Psoas muscle (tissue), 8 donors: ENCODE measurements around the gene PIGW. TPM values are rescaled to one million over a fixed set of nuclear protein-coding genes. Genes with fewer than 3 reads are reported as not detected.

Experiments
- ATAC-seq, 4 donors: fragments of 200-7000 bp; cut with Tn5 transposase; one replicate each; pipeline ENCODE4 v1.9.1; 2020; ENCODE audit warnings: moderate library complexity in 3 of 4, mild to moderate bottlenecking in 2 of 4
- DNase-seq, 2 donors: peaks; one replicate each; pipeline ENCODE4 v3.0.0-alpha.2; 2020
- H3K27ac ChIP-seq: fragments of 200-600 bp; one replicate; pipeline ENCODE4 v1.8.0; 2022
- H3K27me3 ChIP-seq, 3 donors: fragments of 200-600 bp in 1 of 3; one replicate each; pipeline versions ENCODE4 v1.6.1 to v1.8.0; 2013 to 2022; ENCODE audit warnings: low read length in 2 of 3, mild to moderate bottlenecking in 2 of 3, moderate library complexity in 1 of 3; ENCODE audit not compliant: insufficient read depth in 3 of 3
- H3K36me3 ChIP-seq, 2 donors: fragments of 200-600 bp in 1 of 2; one replicate each; pipeline versions ENCODE4 v1.6.1 to v1.8.0; 2013 to 2022; ENCODE audit warnings: low read depth in 1 of 2, mild to moderate bottlenecking in 1 of 2, moderate library complexity in 1 of 2; ENCODE audit not compliant: insufficient read depth in 1 of 2
- H3K4me1 ChIP-seq: fragments of 200-600 bp; one replicate; pipeline ENCODE4 v1.8.0; 2022
- H3K4me3 ChIP-seq: fragments of 200-600 bp; one replicate; pipeline ENCODE4 v1.8.0; 2022; ENCODE audit warnings: mild to moderate bottlenecking
- H3K9me3 ChIP-seq: fragments of 200-600 bp; one replicate; pipeline ENCODE4 v1.8.0; 2022
- WGBS, 3 donors: extraction: QIAGEN DNeasy Blood & Tissue Kit; methylation state at CpG; one replicate each; pipeline versions ENCODE4 v1.1.6 to v1.1.7; 2013; 5-methylcytosine and 5-hydroxymethylcytosine counted together
- intact Hi-C, 2 donors: fragments of 100-400 bp; cut with DNase I; formaldehyde crosslinking; loops; one replicate each; pipeline versions ENCODE4 v1.11.0 to v1.14.2; 2022
- polyA plus RNA-seq, 3 donors: library from polyadenylated mRNA; stranded (reverse); fragments of 200-250 nt; gene quantifications; one replicate each; pipeline ENCODE4 v1.2.3, GENCODE V29; 2013
- total RNA-seq, 4 donors: library from RNA; stranded (reverse); fragmentation: NEBNext Ultra II Directional in 2 of 4; extraction: Animal tissue kit (Norgen Biotek cat#: 25700) in 2 of 4; gene quantifications; one replicate each; pipeline versions ENCODE4 v1.2.1 to v1.2.4, GENCODE V29; 2021 to 2023
- TF ChIP-seq, protein P1 (sequence below): fragments of 200-600 bp; IDR thresholded peaks from one replicate; pipeline ENCODE4 v1.8.0; 2022; ENCODE audit warnings: antibody characterized with exemption
- donor health status: healthy with polysubstance abuse.
- donor health status: DM: no; HTN: no; CAD: no; lungs with moderate emphysema.
- donor health status: Bipolar disorder and iron deficiency.
- donor health status: healthy.
- donor health status: DM: yes; HTN: yes; CAD: no.
- donor health status: DM: no; HTN: no; CAD: no.
- donor health status: DM: no; HTN: no; CAD: no.
- donor health status: DM: yes; HTN: yes; CAD: no.

PIGW gene
- total and polyA plus RNA-seq, 7 donors, result 5.5 to 18.0 (median 11.2) TPM

DNA sequence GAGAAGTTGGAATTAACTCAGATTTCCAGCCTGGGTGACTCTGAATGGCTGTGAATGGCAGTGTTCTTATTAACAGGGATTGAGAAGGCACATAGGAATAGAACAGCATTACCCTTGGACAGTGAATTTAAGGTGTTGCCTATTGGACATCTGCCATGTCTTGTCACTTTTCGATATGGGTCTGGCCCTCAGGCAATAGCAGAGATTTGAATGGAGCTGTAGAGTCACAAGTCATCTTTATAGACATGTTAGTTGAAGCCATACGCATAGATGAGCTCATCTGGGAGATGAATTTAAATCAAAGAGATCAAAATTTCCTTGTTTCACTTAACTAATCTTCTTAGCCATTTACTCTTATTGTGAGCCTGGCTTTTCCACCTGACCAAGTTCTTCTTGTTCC, 42.0 kb downstream of the PIGW start:
- 86 to 89% (median 89%) methylated on average over 2 of the region's 2 CpGs for WGBS, 3 donors
- TF ChIP-seq, protein P1, sequence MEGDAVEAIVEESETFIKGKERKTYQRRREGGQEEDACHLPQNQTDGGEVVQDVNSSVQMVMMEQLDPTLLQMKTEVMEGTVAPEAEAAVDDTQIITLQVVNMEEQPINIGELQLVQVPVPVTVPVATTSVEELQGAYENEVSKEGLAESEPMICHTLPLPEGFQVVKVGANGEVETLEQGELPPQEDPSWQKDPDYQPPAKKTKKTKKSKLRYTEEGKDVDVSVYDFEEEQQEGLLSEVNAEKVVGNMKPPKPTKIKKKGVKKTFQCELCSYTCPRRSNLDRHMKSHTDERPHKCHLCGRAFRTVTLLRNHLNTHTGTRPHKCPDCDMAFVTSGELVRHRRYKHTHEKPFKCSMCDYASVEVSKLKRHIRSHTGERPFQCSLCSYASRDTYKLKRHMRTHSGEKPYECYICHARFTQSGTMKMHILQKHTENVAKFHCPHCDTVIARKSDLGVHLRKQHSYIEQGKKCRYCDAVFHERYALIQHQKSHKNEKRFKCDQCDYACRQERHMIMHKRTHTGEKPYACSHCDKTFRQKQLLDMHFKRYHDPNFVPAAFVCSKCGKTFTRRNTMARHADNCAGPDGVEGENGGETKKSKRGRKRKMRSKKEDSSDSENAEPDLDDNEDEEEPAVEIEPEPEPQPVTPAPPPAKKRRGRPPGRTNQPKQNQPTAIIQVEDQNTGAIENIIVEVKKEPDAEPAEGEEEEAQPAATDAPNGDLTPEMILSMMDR, result no peak
- H3K27ac ChIP-seq, result no peak overlapping the region
- no peaks in the 10 kb centered on the region for H3K4me1 ChIP-seq
- H3K4me3 ChIP-seq, result no peak overlapping the region
- DNase-seq (no peak), ATAC-seq (no peak)
- no peaks in the 10 kb centered on the region for H3K9me3 ChIP-seq
- no peaks in the 10 kb centered on the region for H3K27me3 ChIP-seq
- intact Hi-C loops, result no loop called here
- H3K36me3 ChIP-seq, result peaks cover 9 to 86% of the 10 kb centered on the region in 2 donors

DNA sequence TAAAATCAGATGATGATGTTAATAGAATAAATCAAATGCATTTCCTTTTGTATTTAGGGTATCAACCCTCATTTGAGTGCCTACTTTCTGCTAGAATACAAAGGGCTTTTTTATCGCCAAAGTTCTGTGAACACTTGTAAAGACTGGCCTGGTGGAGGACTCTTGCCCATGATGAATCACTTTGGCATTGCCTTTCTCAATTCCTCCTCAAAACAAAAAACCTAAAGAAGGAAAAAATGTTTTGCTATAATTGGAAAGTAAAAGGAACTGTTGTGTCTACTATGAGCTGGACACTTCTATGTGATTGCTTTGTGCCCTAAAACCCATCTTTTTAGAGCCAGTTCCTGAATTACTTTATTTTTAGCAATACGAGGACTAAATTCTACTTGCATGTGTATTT, 43.9 kb downstream of the PIGW start:
- TF ChIP-seq, protein P1, result no peak
- Histone ChIP-seq H3K27ac (no peak overlapping the region), H3K4me3 (no peak overlapping the region), H3K27me3 (no peaks in the 10 kb centered on the region), H3K9me3 (no peaks in the 10 kb centered on the region), H3K4me1 (no peaks in the 10 kb centered on the region), H3K36me3 (peaks cover 9 to 86% of the 10 kb centered on the region in 2 donors)
- 88 to 91% (median 89%) methylated on average over 2 of the region's 2 CpGs for WGBS, 3 donors
- no peak for ATAC-seq
- intact Hi-C loops, result no loop called here
- no peak for DNase-seq

DNA sequence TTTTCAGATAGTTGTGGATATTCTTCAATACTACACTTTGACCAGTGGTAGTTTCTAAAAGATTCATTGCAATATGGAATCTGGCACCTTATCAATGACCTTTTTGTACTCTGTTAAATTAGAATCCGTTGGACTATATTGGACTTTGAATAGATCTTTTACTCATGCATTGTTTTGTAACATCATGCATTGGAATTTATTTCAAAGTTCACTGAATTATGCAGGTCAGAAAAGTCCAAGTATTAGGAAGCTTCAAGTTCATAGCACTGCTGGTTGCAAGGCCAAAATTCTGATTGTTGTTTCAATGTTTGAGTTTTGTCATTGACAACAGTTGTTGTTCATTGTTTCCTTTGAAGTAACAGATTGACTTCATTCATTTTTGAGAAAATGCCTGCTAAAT, 49.0 kb downstream of the PIGW start:
- TF ChIP-seq, protein P1, result no peak
- Histone ChIP-seq H3K4me3 (no peak overlapping the region), H3K36me3 (peaks cover 11 to 99% of the 10 kb centered on the region in 2 donors), H3K27ac (no peak overlapping the region), H3K27me3 (no peaks in the 10 kb centered on the region), H3K4me1 (no peaks in the 10 kb centered on the region), H3K9me3 (no peaks in the 10 kb centered on the region)
- intact Hi-C loops, result no loop called here
- 32 to 55% (median 53%) methylated on average over 1 of the region's 1 CpG for WGBS, 3 donors
- DNase-seq (no peak), ATAC-seq (no peak)

DNA sequence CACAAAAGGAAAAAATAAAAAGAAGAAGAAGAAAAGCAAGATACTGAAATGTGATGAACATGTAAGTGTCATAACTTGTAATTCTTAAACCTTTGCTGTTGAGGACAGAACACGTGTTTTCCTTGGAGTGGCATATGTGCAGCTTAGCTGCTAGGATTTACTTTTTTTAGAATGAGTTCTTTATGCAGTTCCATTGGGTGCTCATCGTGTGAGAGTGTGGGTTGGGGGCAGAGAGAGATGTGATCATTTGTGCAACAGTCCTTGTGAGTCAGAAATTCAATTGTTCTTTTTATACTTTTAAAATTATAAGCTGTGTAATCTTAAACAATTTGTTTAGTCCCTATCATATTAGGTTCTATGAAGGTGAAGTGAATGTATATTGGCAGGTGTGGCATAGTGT, 51.4 kb downstream of the PIGW start:
- no peaks in the 10 kb centered on the region for H3K4me1 ChIP-seq
- TF ChIP-seq, protein P1, result no peak
- peaks cover 10 to 97% of the 10 kb centered on the region in 2 donors for H3K36me3 ChIP-seq
- intact Hi-C loops, result no loop called here
- H3K4me3 ChIP-seq, result no peak overlapping the region
- no peak overlapping the region for H3K27ac ChIP-seq
- no peaks in the 10 kb centered on the region for H3K9me3 ChIP-seq
- DNase-seq (no peak), ATAC-seq (no peak)
- no peaks in the 10 kb centered on the region for H3K27me3 ChIP-seq
- WGBS, 3 donors, result 88 to 94% (median 93%) methylated on average over 2 of the region's 2 CpGs

Other genes with a start within 250 kb of the PIGW start
- not detected for gene TBC1D3G, start 211.1 kb upstream of the PIGW start, total RNA-seq
- 1 to 10 TPM in 1 of 3 donors, not detected in 2; 2.8 TPM for gene TBC1D3G, start 211.1 kb upstream of the PIGW start, polyA plus RNA-seq
- not detected for gene TBC1D3H, start 146.6 kb upstream of the PIGW start, total RNA-seq
- not detected for gene TBC1D3H, start 146.6 kb upstream of the PIGW start, polyA plus RNA-seq
- 10 to 100 TPM; 22.7 to 32.3 (median 31.1) TPM for gene ZNHIT3, start 48.3 kb upstream of the PIGW start, total RNA-seq
- 10 to 100 TPM; 45.2 to 80.2 (median 58.5) TPM for gene ZNHIT3, start 48.3 kb upstream of the PIGW start, polyA plus RNA-seq
- 10 to 100 TPM; 10.1 to 19.2 (median 13.7) TPM for gene MYO19, start 119 bp upstream of the PIGW start, total RNA-seq
- 10 to 100 TPM; 13.9 to 28.7 (median 15.2) TPM for gene MYO19, start 119 bp upstream of the PIGW start, polyA plus RNA-seq
- 10 to 100 TPM; 35.6 to 54.4 (median 39.7) TPM for gene GGNBP2, start 9.9 kb downstream of the PIGW start, total RNA-seq
- gene GGNBP2, start 9.9 kb downstream of the PIGW start, polyA plus RNA-seq, result 10 to 100 TPM; 29.2 to 44.6 (median 40.0) TPM
- gene DHRS11, start 56.9 kb downstream of the PIGW start, total RNA-seq, result 10 to 100 TPM in 3 of 4 donors, 1 to 10 TPM in 1; 9.4 to 16.0 (median 13.4) TPM
- gene DHRS11, start 56.9 kb downstream of the PIGW start, polyA plus RNA-seq, result 10 to 100 TPM; 12.0 to 20.5 (median 14.5) TPM
- 10 to 100 TPM in 1 of 4 donors, 1 to 10 TPM in 3; 8.7 to 12.1 (median 8.9) TPM for gene MRM1, start 66.6 kb downstream of the PIGW start, total RNA-seq
- 10 to 100 TPM; 11.1 to 30.6 (median 18.3) TPM for gene MRM1, start 66.6 kb downstream of the PIGW start, polyA plus RNA-seq